Fibroblast of pulmonary artery (primary cell): ENCODE measurements around the gene CLASP1.

ENCODE experiments used
- DNase-seq: peaks from one replicate; pipeline ENCODE4 v3.0.0-alpha.2; 2010; ENCODE audit warnings: low read depth
- H3K4me3 ChIP-seq: replicated peaks from 2 replicates; pipeline ENCODE4 v1.5.1; 2011; ENCODE audit warnings: low read depth, mild to moderate bottlenecking, control low read depth, low read length, moderate library complexity
- CTCF ChIP-seq: IDR thresholded peaks from 2 replicates; pipeline ENCODE4 v1.5.1; 2011; ENCODE audit warnings: mild to moderate bottlenecking, control low read depth, low read length, inconsistent platforms; ENCODE audit errors: missing control alignments

Gene CLASP1

GRCh38 chr2:121427187-121427689 is 222.0 kb downstream of the CLASP1 start:
- H3K4me3 ChIP-seq, result no peak overlapping the region
- peak; percentile 23 for DNase-seq
- TF ChIP-seq CTCF, result no peak

- H3K4me3 ChIP-seq, result no peak overlapping the region
- no peak for TF ChIP-seq CTCF
- no peak for DNase-seq
Measured at GRCh38 chr2:121420486-121420885, 228.8 kb downstream of the CLASP1 start.

- DNase-seq, result no peak
- no peak for TF ChIP-seq CTCF
- no peak overlapping the region for H3K4me3 ChIP-seq
Measured at GRCh38 chr2:121419081-121419699, 230.1 kb downstream of the CLASP1 start.

- TF ChIP-seq CTCF, result no peak
- H3K4me3 ChIP-seq, result no peak overlapping the region
Measured at GRCh38 chr2:121418494-121419058, 230.7 kb downstream of the CLASP1 start.

DNA sequence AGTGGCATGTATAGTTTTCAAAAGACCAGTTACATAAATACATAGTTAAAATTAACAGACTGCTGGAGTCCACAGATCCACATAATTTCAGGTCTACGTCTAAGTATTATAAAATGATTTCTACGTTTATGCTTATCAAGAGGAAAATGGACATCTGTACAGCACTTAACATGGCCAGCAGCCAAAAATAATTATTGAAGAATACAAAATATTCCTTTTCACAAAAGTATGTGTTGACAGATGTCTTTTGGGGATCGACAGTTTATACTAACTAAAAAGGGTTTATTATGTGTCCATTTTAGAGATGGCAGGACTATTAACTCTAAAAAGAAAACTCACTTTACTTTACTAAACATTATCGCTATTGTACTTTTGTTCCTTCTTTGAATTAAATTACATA is 231.4 kb downstream of the CLASP1 start:
- DNase-seq, result no peak

More at GRCh38 chr2:121418494-121419058, 230.7 kb downstream of the CLASP1 start:
- no peak for DNase-seq

DNA sequence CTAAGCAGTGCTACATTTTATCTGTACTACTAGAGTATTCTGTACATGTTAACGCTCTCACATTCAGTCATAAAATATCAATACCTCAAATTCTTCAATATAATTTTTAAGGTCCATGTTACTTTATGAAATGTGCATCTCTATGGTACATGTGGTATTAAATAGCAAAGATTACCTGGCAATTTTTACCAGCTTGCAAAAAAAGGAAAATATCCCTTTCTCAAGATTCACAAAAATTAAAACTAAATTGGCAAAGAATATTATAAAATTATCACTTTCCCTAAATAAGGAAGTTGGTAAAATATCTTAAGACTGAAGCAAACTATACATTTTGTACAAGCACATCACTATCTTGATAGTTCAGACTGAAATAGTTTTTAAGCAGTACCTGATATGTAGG is 233.5 kb downstream of the CLASP1 start:
- DNase-seq, result no peak
- TF ChIP-seq CTCF, result no peak
- no peak overlapping the region for H3K4me3 ChIP-seq

More for the DNA sequence above, 231.4 kb downstream of the CLASP1 start:
- no peak overlapping the region for H3K4me3 ChIP-seq
- no peak for TF ChIP-seq CTCF

GRCh38 chr2:121412349-121412748 is 236.9 kb downstream of the CLASP1 start:
- no peak overlapping the region for H3K4me3 ChIP-seq
- TF ChIP-seq CTCF, result no peak
- no peak for DNase-seq
